HG02852 (cell line): ENCODE results near the gene DOK6.

Source experiments
- ATAC-seq: cut with Tn5 transposase; IDR thresholded peaks from one replicate; pipeline ENCODE4 v1.9.1; 2021; ENCODE audit warnings: mild to moderate bottlenecking, moderate library complexity; ENCODE audit not compliant: unreplicated experiment

DOK6 gene

DNA sequence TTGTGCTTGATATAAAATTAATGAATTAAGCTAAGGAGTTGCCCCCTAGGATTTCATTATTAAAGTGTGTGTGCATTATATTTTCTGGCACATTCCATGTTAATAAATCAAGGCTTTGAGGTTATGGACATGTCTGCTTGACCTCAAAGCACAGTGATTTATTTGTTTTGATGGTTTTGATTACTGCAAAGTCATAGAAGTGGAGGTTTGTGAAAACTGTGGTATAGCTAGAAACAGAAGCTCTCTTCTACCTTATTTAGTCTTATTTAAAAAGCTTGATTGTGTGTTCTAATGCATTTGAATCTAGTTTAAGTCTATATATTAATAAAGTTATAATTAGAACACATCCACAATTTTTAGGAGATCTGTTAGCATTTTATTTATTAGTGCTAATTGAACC lies 32.2 kb downstream of the DOK6 start:
- no peak for ATAC-seq

DNA sequence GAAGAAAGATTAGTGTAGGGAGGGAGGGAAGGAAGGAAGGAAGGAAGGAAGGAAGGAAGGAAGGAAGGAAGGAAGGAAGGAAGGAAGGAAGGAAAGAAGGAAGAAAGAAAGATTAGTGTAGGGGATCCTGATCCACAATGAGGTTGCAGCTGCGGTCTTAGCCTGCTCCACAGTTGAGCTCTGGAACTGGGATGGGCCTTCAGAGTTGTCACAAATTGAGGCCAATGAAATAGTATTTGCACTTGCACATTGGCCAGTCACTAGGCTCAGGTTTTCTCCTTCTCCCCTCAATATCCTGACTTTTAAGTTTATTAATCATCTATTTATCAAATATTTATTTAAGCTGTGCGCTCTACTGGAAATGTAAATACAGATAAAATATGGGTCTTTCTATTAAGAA lies 34.3 kb downstream of the DOK6 start:
- no peak for ATAC-seq

DNA sequence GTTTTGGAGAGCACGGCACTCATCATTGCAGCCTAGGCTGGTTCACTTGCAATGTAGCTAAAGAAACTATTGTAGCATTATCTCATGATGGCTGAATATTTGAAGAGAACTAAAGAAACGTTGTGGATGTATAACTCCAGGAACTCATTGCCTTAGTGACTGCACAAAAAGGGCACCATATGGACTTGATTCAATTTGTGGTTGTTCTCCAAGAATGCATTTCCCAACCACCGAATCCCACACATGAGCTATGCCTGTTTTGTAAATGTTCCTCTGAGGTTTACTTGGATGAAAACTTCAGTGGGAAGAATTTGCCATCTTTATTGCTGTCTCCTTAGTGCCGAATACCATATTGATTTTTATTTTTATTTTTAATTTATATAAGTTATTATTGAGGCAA lies 43.5 kb downstream of the DOK6 start:
- ATAC-seq = no peak

DNA sequence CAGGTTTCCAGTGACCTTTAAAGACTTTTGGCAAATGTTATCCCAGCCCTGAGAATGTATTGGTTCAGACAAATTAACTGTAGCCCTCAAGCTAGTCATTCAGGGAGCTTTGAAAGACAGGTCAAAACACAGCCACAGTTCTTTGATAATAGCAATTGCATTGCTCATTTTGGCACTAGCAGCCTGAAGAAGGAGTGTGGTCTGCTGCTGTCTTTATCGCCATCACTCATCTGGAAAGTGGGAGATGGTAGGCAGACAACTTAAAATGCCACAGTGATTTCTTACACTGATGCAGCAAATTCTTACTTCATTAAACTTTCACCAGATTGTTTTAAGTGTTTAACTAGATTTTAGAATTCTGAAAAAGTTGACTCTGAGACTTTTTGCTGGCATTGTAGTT lies 47.2 kb downstream of the DOK6 start:
- no peak for ATAC-seq

DNA sequence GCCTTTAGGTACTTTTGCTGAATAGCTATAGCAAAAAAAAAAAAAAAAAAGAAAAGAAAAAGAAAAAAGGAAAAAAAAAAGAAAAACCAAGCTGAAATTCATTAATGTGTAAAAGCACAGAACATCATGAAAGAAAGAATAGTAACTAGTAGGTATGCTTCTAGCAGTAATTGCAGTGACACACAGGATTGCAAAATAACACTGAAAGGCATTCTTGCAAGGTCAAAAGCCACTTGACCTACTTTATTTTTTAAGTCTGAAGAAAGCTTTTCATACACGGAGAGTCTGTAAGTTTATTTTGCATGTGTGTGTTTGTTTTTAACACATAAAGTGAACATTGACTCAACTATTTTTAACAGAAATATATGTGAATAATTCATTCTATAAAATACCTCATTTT lies 54.4 kb downstream of the DOK6 start:
- ATAC-seq = no peak

DNA sequence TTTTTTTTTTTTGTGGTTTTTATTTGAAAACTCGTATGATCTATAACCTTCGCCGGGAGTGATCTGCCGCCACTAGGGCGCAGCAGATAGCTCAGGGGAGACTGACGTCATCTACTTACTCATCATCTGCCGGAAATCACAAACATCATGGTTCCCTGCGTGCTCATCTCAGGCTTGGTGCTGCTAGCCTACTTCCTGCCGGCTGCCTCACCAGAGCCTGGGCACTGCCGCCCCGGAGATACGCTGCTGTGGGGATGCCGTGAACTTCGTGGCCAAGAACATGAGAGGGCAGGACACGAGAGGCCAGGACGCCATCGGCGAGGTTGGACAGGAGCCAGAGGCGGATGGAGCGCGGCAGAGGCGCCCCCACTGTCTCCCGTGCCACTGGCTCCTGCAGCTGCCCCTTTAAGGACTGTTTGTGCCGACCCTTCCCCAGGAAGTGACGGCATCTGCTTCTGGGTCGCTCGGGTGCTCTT lies 68.8 kb downstream of the DOK6 start:
- ATAC-seq = no peak

DNA sequence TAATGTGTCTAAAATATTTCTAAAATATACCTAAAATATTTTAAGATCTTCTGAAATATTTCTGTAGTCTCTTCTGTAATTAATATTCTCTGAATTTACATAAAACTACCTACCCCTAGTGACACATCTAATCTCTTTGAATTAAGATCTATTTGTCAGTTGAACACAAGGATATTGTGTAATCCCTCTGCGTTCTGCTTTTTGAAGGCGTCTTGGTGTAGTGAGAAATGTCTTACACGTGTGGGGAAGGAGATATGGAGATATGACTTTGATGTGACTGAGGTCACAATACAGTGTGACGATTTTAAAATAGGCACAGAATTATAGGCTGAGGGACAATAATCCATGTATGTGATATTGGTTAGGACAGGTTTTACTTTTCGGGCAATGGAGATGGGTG lies 79.8 kb downstream of the DOK6 start:
- no peak for ATAC-seq

DNA sequence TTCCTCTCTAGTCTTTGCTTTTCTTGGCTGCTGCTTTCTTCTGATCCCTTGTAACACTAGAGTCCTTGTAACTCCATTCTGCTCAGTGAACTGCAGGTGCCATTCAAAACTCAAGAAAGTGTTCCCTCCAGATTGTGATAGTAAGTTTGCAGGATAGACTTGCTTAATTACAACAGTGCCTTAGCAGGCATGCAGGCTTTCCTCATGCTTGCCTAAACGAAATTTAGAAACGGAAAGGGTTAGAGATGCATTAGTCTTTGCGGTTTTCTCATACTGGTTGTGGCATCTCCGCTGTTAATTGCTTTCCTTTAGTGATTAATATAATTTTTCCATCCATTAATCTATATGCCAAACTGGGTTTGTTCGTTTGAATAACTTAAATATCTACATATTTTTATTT lies 82.9 kb downstream of the DOK6 start:
- no peak for ATAC-seq

DNA sequence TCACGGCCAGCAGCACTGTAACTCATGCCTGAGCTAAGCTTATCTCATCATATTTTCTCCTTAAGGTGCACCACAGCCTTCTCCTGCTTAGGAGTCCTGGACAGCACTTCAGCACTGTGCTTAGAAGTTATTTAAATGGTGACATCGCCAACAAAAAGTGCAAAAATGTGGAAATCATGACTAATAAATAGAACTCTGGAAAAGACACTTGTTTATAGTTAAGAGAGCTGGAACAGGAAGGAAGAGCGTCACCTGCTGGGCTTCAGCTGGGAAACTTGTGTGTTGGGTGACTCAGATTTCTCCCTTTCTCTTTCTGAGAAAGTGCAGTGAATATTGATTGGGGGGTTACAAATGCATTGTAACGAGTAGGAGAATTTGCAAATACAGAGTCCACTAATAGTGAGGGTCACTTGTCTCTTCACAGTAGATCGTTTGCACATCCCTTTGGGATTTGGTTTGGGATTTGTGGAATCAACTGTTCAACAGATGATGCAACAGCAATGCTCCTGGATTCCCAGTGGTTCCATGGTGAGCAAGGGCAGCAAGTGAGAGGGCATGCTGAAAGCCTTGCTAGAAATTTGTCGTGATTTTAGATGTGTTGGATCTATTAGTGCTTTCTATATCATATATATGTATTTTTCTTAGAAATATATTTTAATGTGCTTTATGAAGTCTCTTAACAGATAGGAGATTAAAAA lies 84.2 kb downstream of the DOK6 start:
- no peak for ATAC-seq

DNA sequence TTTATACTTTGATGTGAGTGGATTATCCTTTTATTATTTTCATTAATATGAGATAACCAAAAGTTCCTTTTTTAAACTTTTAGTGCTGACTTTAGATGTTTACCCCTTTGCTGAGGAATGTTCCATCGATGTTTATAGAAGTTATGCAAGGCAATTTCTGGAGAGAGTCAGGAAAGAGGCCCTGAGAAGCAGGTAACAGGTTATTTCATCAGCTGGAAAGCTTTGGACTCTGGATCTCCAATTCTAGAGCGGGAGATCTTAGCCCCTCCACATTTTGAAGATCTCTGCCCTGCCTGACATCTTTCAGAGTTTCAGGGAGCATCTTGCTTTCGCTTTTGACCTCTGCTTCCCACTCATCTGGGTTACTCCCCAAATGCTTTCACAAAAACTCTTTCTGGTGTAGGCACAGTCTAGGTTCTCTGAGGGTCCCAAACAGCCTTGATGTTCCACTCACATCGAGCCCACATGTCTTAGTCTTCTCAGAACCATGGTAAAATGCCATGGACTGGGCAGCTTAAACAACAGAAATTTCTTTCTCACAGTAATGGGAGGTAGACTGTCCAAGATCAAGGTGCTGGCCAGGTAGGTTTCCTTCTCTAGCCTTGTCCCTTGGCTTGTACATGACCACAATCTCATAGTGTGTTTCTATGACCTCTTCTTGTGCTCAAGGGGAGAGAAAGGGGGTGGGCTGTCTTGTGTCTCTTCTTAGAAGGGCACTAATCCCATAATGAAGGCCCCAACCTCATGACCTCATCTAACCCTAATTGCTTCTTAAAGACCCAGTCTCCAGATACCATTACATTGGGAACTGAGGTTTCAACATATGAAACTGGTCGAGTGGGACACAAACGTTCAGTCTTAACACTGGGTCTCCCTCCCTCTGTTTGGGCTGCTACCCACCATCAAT lies 87.1 kb downstream of the DOK6 start:
- no peak for ATAC-seq

DNA sequence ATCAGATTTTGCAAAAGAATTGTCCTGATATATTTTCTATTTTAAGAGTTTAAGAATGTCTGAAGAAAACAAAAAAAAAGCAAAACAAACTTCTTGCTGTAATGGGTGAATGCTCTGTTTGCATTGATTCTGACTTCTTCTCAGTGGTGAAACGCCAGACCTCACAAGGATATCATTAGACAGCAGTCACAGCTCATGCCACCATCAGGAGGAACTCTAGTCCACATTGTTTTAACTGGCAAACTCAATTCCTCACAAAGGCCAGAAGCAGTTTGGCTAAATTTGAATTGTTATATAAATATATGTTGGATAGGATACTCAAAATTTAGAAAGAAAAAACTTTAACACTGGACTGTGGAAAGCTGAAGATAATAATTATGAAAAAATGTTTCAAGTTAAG lies 89.4 kb downstream of the DOK6 start:
- ATAC-seq = no peak

DNA sequence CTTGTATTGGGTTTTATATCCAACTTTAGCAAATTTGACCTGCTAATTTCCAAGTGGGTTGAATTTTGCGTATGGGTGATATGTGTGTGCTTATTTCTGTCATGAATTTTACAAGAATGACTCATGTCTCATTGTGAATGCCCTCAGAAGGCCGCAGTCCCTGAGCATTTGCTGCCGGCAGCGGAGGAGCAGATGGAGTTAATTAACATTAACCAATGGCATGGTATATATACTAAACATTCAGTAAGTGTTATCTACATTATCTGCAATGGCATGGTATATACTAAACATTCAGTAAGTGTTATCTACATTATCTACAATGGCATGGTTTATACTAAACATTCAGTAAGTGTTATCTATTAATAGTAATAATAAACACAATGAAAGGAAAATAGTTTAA lies 90.1 kb downstream of the DOK6 start:
- ATAC-seq = no peak

DNA sequence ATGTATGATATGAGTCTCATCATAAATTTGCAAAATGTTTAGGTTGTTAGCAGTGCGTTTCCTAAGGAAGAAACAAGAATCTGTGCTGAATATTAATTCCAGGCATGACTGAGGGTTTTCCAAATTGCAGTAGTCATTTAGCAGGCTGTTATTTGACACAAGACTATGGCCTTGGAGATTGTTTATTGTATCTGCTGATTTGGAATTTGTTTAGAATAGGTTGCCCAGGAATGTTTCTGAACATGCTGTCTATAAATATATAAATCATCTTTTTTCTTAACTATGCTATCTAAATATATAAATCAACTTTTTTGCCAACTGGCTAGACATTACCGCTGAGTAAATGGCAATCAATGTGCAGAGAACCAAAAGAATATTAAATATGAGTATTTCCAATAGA lies 90.9 kb downstream of the DOK6 start:
- no peak for ATAC-seq

DNA sequence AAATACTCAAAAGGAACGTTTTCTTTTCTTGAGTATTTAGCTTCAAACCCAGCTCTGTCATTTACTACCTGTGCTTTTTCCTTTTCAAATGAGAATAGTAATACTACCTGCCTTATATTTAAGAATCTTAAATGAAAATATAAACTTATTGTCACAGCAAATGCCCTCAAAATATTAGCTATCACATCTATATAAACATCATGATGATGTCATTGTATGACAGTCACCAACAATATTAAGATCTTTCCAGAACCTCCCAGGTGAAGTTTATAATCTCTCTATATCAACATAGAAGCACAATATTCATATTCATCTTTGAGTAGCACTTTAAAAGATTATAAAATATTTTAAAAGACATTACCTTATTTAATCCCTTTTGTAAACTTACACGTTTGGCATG lies 92.2 kb downstream of the DOK6 start:
- no peak for ATAC-seq

DNA sequence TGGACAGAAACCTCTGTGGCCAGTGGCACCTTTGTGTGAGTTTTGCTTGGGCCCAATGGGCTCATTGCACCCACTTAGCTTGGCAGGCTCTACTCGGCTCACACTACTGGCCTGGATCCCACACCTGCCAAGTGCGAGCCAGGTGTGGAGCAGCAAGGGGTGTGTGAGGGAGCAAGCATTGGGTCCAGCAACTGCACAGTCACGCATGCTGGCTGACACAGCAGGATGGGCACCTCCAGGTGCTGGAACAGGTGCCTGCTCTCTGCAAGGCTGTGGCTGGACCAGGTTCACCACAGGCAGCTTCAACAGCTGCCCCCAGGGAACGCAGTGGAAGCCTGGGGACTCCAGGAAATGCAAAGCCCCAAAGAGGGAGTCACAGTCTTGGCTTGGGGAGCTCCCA lies 94.2 kb downstream of the DOK6 start:
- ATAC-seq = no peak

DNA sequence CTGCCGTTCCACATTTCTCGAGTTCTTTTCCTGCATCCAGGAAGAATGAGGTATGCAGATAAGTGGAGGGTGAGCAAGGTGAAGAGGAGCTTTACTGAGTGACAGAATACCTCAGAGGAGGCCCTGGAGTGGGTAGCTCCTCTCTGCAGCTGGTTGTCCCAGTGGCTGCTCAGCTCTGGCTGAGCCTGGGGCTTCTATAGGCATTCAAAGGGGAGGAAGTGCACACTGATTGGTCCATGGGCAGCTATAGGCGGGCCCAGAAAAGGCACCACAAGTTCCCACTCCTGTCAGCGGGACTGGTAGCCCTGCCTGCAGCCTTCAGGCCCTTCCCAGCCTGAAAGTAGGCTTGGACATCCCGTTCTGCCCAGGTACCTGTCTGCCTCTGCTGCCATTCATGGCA lies 94.7 kb downstream of the DOK6 start:
- ATAC-seq = no peak

DNA sequence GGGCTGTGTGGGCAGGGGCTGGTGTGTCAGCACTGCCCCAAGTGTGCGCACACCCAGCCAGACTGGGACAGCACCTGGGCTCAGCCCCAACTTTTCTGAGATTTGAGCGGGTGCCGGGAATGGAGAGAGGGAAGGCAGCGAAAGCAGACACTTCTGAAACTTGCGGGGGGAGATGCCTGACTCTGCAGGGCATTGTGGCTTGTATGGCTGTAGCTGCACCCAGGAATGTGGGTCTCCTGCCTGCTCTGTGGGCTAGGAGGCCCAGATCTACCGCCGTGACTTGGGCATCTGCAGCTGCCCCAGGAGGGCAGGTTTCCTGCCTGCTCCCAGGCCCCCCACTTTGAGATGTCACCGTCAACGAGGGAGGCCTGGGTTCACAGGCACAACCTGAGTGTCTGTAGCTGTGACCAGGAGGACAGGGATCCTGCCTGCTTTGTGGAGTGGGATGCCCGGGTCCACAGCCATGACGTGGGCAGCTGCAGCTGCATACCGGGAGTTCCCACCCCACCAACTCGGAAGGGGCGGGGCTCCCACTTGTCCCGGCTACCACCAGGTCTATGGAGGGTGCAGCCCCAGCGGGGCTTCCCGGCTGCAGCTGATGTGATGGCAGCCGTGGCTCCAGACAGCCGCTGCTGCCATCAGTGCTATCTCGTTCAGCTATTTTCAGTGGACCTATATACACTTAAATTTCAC lies 95.3 kb downstream of the DOK6 start:
- no peak for ATAC-seq

DNA sequence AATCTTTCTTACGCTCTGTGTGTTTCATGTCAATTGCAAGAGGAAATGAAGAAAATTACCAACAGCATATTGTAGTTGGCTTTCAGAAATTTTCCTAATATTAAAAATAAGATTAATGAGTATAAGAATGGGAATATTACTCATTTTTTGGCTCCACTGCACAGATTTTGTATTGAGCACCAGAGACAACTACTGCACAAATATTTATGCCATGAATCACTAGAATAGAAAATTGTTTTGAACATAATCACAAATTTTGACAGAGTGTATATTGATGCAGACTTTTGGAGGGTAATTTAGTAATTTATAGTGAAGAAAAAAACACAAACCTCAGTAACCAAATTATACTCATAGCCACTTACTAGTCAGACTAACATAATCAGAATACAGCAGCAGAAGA lies 118.3 kb downstream of the DOK6 start:
- no peak for ATAC-seq

DNA sequence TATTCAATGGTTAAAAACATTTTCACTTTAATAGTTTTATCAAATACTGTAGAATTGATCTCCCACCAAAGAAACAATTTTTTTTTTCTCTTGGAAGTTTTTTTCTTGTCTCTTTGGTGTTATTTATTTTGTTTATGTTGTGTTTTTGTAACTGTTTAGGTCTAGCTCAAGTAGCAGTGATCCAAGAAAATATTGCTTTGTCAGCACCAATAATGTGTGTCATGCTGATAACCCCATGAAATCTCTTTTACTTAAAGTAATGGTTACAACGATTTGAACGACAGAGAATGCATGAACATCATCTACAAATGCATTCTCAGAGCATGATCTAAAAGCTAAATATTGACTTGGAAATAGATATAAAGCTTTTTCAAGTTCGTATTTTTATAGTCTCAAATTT lies 122.9 kb downstream of the DOK6 start:
- no peak for ATAC-seq

DNA sequence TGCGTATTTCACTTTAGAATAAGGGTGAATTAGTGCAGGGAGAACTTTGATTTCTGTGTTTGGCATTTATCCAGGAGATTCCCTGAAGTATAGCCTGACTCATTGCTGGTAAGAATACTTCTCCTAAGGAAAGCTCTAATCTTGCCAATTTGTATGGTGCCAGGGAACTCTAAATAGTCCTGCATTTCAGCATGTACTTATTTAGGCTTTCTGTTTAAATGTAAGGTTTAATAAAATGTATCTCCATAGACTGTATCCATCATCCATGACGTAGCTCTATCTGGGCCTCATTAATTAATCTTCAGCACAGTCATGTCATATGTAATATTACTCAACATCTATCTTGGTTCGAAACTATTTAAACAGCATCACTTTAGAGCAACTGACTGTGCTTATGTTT lies 127.7 kb downstream of the DOK6 start:
- no peak for ATAC-seq

DNA sequence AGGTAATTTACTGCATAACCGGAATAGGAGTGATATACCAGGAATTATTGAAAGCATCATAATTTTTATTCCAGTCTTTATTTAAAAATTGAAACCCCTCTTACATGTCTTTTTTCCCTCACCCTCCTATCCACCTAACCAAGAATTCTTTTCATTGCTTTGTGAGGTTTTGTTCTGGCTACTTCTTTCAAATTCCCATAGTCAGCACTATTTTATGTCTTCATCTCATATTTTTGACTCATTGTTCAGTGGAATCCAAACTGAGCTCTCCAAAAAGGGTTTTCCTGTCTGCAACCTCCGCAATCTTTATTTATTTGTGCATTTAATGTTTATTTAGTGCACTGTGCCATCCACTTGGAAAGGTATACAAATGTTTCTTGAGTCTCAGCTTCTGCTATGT lies 128.5 kb downstream of the DOK6 start:
- ATAC-seq = no peak

DNA sequence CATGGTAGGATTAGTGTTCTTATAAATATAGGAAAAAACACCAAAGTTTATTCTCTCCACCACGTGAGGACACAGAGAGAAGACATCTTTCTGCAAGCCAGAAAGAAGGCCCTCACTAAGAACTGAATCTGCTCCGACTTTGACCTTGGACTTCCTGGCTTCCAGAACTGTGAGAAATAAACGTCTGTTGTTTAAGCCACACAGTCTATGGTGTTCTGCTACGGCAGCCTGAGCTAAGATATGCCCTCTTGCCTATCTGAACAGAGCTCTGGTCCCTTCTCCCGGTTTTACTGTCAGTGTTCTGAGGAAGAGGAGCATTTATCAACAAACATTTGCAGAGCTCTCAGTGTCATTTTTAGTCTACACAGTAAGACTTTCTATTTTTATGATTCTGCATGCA lies 131.3 kb downstream of the DOK6 start:
- no peak for ATAC-seq
